K562 (cell line): ENCODE measurements around the gene ABCA1. TPM values are rescaled to one million over a fixed set of nuclear protein-coding genes. Genes with fewer than 3 reads are reported as not detected.

Experiments
- ATAC-seq: fragments of 200-7000 bp; cut with Tn5 transposase; 3 replicates; pipeline ENCODE4 v1.9.1; 2020; ENCODE audit warnings: moderate library complexity
- BruUV-seq: library from RNA; stranded (reverse); fragments of 400-500 nt; replicated peaks from 2 replicates; lab custom pipeline; 2021; lab: Mats Ljungman, UMichigan
- CTCF ChIA-PET: fragments of 300-600 bp; formaldehyde crosslinking; extraction: SDS; loops from one replicate; lab custom pipeline; 2021; ENCODE audit warnings: low intra/inter-chr PET ratio; lab: Yijun Ruan, JAX
- POLR2A ChIA-PET: fragments of 300-600, 350-650 bp; sonication (Branson Sonifier 250); formaldehyde crosslinking; extraction: SDS; loops from one replicate; lab custom pipeline; 2021; ENCODE audit warnings: antibody characterized with exemption, inconsistent platforms; lab: Yijun Ruan, JAX
- DNase-seq, 4 experiments: peaks; one replicate each; pipeline versions ENCODE4 v3.0.0 to v3.0.0-alpha.2; 2011 to 2018; ENCODE audit warnings: low spot score in 3 of 4, mixed read lengths in 3 of 4; ENCODE audit errors: extremely low read depth in 1 of 4
- FAIRE-seq: peaks from 2 replicates; lab custom pipeline; 2011; peaks lifted over from hg19 to GRCh38; lab: Jason Lieb, UNC
- H2AFZ ChIP-seq: 2 replicates; pipeline ENCODE4 v1.6.0; 2011; ENCODE audit warnings: low read depth, low read length, control low read depth, inconsistent platforms
- H3K27ac ChIP-seq: fragments of 200-600 bp; 3 replicates; pipeline ENCODE4 v1.8.0; 2011; ENCODE audit warnings: low read depth, mild to moderate bottlenecking, control low read depth, inconsistent platforms, low read length, moderate library complexity, mixed read lengths; ENCODE audit errors: extremely low read depth
- H3K27me3 ChIP-seq, 2 experiments: fragments of 300-600 bp in 1 of 2; 2 replicates in 1 of 2; 3 replicates in 1 of 2; pipeline versions ENCODE4 v1.6.0 to v1.8.0; 2011; ENCODE audit warnings: inconsistent platforms in 2 of 2, low read length in 2 of 2, mild to moderate bottlenecking in 1 of 2, mixed read lengths in 1 of 2, moderate library complexity in 1 of 2; ENCODE audit not compliant: control insufficient read depth in 2 of 2, insufficient read depth in 2 of 2
- H3K36me3 ChIP-seq: fragments of 300-600 bp; 3 replicates; pipeline ENCODE4 v1.8.0; 2011; ENCODE audit warnings: mild to moderate bottlenecking, low read length, inconsistent platforms; ENCODE audit not compliant: control insufficient read depth, insufficient read depth
- H3K4me1 ChIP-seq, 2 experiments: fragments of 200-600 bp in 1 of 2; replicated peaks in 1 of 2; 2 replicates in 1 of 2; 3 replicates in 1 of 2; pipeline versions ENCODE4 v1.5.1 to v1.8.0; 2011; ENCODE audit warnings: inconsistent platforms in 2 of 2, low read length in 2 of 2, mild to moderate bottlenecking in 1 of 2, mixed read lengths in 1 of 2, moderate library complexity in 1 of 2; ENCODE audit not compliant: control insufficient read depth in 2 of 2, insufficient read depth in 2 of 2
- H3K4me2 ChIP-seq: 2 replicates; pipeline ENCODE4 v1.6.1; 2011; ENCODE audit warnings: low read length, control low read depth, inconsistent platforms, mixed read lengths; ENCODE audit not compliant: insufficient read depth
- H3K4me3 ChIP-seq: fragments of 200-600 bp; sonication (generic), shearing (Covaris generic); 2 replicates; pipeline ENCODE4 v1.5.1; 2016; ENCODE audit warnings: control low read depth, inconsistent platforms
- H3K79me2 ChIP-seq: fragments of 200-600 bp; 3 replicates; pipeline ENCODE4 v1.8.0; 2011; ENCODE audit warnings: low read length, inconsistent platforms; ENCODE audit not compliant: control insufficient read depth, insufficient read depth
- H3K9ac ChIP-seq, 2 experiments: 2 replicates each; pipeline versions ENCODE4 v1.6.0 to v1.6.1; 2011; ENCODE audit warnings: low read depth in 2 of 2, low read length in 2 of 2, control low read depth in 1 of 2, inconsistent platforms in 1 of 2, mild to moderate bottlenecking in 1 of 2, mixed read lengths in 1 of 2; ENCODE audit not compliant: insufficient read depth in 1 of 2
- H3K9me1 ChIP-seq: one replicate; pipeline ENCODE4 v1.6.0; 2011; ENCODE audit warnings: inconsistent platforms, mild to moderate bottlenecking, low read length, moderate library complexity; ENCODE audit not compliant: control insufficient read depth, insufficient read depth
- H3K9me3 ChIP-seq: replicated peaks from 2 replicates; pipeline ENCODE4 v1.5.1; 2011; ENCODE audit warnings: low read depth, low read length, inconsistent platforms; ENCODE audit not compliant: control insufficient read depth, insufficient read depth
- H4K20me1 ChIP-seq: replicated peaks from 2 replicates; pipeline ENCODE4 v1.6.1; 2011; ENCODE audit warnings: low read length, inconsistent platforms, mixed read lengths; ENCODE audit not compliant: control insufficient read depth, insufficient read depth
- ARID3B ChIP-seq: fragments of 250-450 bp; sonication (Bioruptor Pico); IDR thresholded peaks from 2 replicates; pipeline ENCODE4 v1.4.0; 2020; ENCODE audit warnings: borderline replicate concordance
- CAMTA2 ChIP-seq: fragments of 250-450 bp; sonication (Bioruptor Pico); conservative IDR thresholded peaks from 2 replicates; pipeline ENCODE4 v1.5.1; 2022
- CEBPB ChIP-seq: fragments of 450-650 bp; IDR thresholded peaks from 2 replicates; pipeline ENCODE4 v1.6.1; 2016; ENCODE audit warnings: missing genetic modification characterization, missing compliant biosample characterization
- ELK1 ChIP-seq: sonication (generic); formaldehyde crosslinking; IDR thresholded peaks from 2 replicates; pipeline ENCODE4 v1.8.1; 2022; ENCODE audit warnings: missing genetic modification reagents
- SMAD1 ChIP-seq: fragments of 150-350 bp; IDR thresholded peaks from 2 replicates; pipeline ENCODE4 v1.6.1; 2014; ENCODE audit warnings: low read length, low read depth; ENCODE audit not compliant: partially characterized antibody
- SMAD3 ChIP-seq: fragments of 450-650 bp; formaldehyde crosslinking; conservative IDR thresholded peaks from 2 replicates; pipeline ENCODE4 v1.4.0; 2020; ENCODE audit warnings: mild to moderate bottlenecking
- ZNF12 ChIP-seq: sonication (generic); formaldehyde crosslinking; IDR thresholded peaks from 2 replicates; pipeline ENCODE4 v1.4.0; 2020; ENCODE audit warnings: mild to moderate bottlenecking, missing genetic modification reagents
- ZNF3 ChIP-seq: fragments of 250-450 bp; sonication (Bioruptor Pico); IDR thresholded peaks from 2 replicates; pipeline ENCODE4 v1.5.0; 2021; ENCODE audit warnings: mild to moderate bottlenecking, moderate library complexity
- WGBS: fragments of 100-300 bp; shearing (Covaris generic); methylation state at CpG from one replicate; pipeline ENCODE4 v1.1.6; 2016; ENCODE audit warnings: low coverage, mixed read lengths; ENCODE audit not compliant: insufficient coverage; ENCODE audit errors: missing lambda C conversion rate; 5-methylcytosine and 5-hydroxymethylcytosine counted together
- in situ Hi-C: fragments of 300-500 bp; cut with MboI; formaldehyde crosslinking; loops from 4 replicates; pipeline ENCODE4 v1.15.0; 2018; ENCODE audit warnings: inconsistent platforms, mixed read lengths
- intact Hi-C: fragments of 100-400 bp; cut with micrococcal nuclease; formaldehyde crosslinking; loops from 2 replicates; pipeline ENCODE4 v1.14.2; 2022
- polyA plus RNA-seq, 8 experiments: library from polyadenylated mRNA; depleted of rRNA in 4 of 8; stranded (reverse) in 5 of 8; unstranded in 3 of 8; fragments of >200 nt; fragmentation: Nextera tagmentation in 2 of 8; fragmentation: Illumina TruSeq in 1 of 8; extraction: Ambion mirVana in 2 of 8; extraction: Trizol in 1 of 8; gene quantifications; 2 replicates each; pipeline versions ENCODE4 v1.2.1 to v1.2.3, GENCODE V29; 2011 to 2014; ENCODE audit warnings: inconsistent platforms in 1 of 8, missing spikeins in 1 of 8
- total RNA-seq, 7 experiments: library from RNA; depleted of rRNA in 6 of 7; stranded (reverse); fragments of >200 nt in 6 of 7; fragmentation: Illumina TruSeq in 2 of 7; extraction: Trizol in 2 of 7; gene quantifications; 2 replicates each; pipeline versions ENCODE4 v1.2.1 to v1.2.3, GENCODE V29; 2011 to 2021; ENCODE audit warnings: low replicate concordance in 1 of 7
- TF ChIP-seq, protein P1 (sequence below), 3 experiments: IDR thresholded peaks in 2 of 3; conservative IDR thresholded peaks in 1 of 3; 2 replicates each; pipeline ENCODE4 v1.5.1; 2011 to 2012; ENCODE audit warnings: low read length in 3 of 3, mild to moderate bottlenecking in 3 of 3, control low read depth in 2 of 3, improper control_type of control experiment in 1 of 3, inconsistent platforms in 1 of 3, low read depth in 1 of 3, mixed read lengths in 1 of 3, moderate library complexity in 1 of 3; ENCODE audit not compliant: insufficient read depth in 2 of 3

ABCA1 gene
- total and polyA plus RNA-seq, 9 of the 15 experiments (the other 6 are each of a cell fraction or from before 2014, with no cell fraction given) = under 0.01 to 0.18 (median 0.02) TPM; not detected in 5

DNA sequence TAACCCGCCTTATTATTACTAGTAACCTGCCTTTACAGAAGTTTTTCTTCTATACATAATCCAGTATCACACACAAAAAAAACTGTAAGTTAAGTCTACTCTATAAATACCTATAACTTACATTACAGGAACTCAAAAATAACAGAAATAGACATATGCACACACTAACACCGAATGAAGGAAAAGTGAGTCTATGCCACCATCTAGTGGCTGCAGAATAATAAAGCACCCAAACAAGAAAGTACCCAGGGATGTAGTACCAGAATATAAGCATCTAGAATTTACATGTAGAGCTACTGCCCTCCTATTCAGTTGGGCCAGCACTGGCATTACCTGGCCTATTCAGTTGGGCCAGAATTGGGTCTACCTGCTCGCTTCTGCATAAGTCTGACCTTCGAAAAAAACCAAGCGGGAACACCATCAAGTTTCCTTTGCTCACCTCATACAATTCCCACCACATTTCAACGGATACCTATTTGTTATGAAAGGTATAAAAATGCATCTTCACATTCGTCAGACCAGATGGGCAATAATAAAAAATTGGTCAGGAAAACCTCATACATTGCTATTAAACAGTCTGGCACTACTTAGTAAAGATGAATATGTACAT lies 184.5 kb downstream of the ABCA1 start (continued):
- TF ChIP-seq, protein P1, sequence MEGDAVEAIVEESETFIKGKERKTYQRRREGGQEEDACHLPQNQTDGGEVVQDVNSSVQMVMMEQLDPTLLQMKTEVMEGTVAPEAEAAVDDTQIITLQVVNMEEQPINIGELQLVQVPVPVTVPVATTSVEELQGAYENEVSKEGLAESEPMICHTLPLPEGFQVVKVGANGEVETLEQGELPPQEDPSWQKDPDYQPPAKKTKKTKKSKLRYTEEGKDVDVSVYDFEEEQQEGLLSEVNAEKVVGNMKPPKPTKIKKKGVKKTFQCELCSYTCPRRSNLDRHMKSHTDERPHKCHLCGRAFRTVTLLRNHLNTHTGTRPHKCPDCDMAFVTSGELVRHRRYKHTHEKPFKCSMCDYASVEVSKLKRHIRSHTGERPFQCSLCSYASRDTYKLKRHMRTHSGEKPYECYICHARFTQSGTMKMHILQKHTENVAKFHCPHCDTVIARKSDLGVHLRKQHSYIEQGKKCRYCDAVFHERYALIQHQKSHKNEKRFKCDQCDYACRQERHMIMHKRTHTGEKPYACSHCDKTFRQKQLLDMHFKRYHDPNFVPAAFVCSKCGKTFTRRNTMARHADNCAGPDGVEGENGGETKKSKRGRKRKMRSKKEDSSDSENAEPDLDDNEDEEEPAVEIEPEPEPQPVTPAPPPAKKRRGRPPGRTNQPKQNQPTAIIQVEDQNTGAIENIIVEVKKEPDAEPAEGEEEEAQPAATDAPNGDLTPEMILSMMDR (IDR thresholded peaks at IDR 0.05 in 2 of 3, conservative IDR thresholded peaks at IDR 0.05 in 1 of 3; ENCODE audit: insufficient read depth in 2 of 3, low read depth in 1 of 3, low read length in 3 of 3) = peak; percentile 48 to 81 (median 73); a peak in 5 of 6 replicates
- TF ChIP-seq ELK1 (CRISPR knock-in tag) (no peak), ARID3B (CRISPR knock-in tag) (no peak)
- TF ChIP-seq, all 486 proteins: peak for 7

GRCh38 chr9:104740621-104741020 lies 187.3 kb downstream of the ABCA1 start:
- Histone ChIP-seq H4K20me1 (no peaks in the 10 kb centered on the region), H3K36me3 (no peaks in the 10 kb centered on the region), H3K27me3 (no peaks in the 10 kb centered on the region), H3K9me3 (no peaks in the 10 kb centered on the region), H3K4me1 (peaks cover 1 to 8% of the 10 kb centered on the region in 2 experiments; a peak in 4 of 5 replicates), H2AFZ (no peak overlapping the region), H3K4me3 (no peak overlapping the region), H3K27ac (no peak overlapping the region), H3K4me2 (no peak overlapping the region), H3K9me1 (no peaks in the 10 kb centered on the region), H3K79me2 (no peaks in the 10 kb centered on the region), H3K9ac (no peak overlapping the region)
- FAIRE-seq (no peak), ATAC-seq (no peak), DNase-seq (no peak)
- in situ Hi-C loops (no loop called here), intact Hi-C loops (loop anchor here (5.0 to 10.0 kb wide), 2 partner anchors 256 to 368 kb away; no protein-coding TSS in a partner anchor)
- ChIA-PET POLR2A (no interaction called here), CTCF (no interaction called here)
- TF ChIP-seq CAMTA2 = no peak
- no peak for TF ChIP-seq CEBPB (tag)
- TF ChIP-seq SMAD3 = no peak
- no peak for TF ChIP-seq SMAD1
- no peak for TF ChIP-seq ZNF3 (CRISPR knock-in tag)
- no peak for TF ChIP-seq ZNF12 (CRISPR knock-in tag)
- BruUV-seq = no TSS peak
- 44% methylated on average over 1 of the region's 1 CpG for WGBS
